Smooth muscle cell of the brain vasculature (primary cell): ENCODE measurements around the gene SPDYE6.
"Not testable (repeated sequence)": the region's sequence is repeated elsewhere in the genome, so short reads cannot be mapped to it uniquely, and the experiment has no call there.

Experiments used
- DNase-seq: peaks from one replicate; pipeline ENCODE4 v3.0.0-alpha.2; 2012; ENCODE audit warnings: low read depth, low spot score

Gene SPDYE6

DNA sequence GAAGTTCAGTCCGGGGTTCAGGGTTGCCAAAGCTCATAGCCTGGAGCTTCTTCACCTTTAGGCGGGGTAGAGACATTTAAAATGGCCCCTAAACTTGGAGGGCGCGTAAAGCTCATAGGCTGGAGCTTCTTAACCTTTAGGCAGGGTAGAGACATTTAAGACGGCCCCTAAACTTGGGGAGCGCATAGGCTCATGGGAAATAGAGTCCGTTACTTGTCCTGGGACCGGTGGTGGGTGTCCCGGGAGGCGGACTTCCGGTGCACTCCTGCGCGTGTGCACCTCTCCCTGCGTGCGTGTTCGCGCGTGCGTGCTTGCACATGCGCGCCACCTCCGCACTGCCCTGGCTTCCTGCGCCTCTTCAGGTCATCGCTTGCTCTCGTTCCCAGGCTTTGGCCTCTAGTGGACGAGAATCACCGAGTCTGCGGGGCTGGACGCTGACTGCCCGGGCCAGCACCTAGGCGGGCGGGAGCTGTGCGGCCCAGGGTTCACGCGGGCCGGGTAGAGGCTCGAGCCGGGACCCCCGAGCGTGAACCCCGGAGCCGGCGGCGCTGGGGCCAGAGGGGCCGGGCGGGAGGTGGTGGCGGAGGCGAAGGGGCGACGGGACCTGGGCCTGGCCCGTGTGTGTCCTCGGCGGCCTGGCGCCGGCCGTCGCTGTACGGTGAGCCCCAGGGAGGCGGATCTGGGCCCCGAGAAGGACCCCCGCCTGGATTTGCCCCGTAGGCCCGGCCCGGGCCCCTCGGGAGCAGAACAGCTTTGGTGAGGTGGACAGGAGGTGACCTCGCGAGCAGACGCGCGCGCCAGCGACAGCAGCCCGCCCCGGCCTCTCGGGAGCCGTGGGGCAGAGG is 7.5 kb upstream of the SPDYE6 start:
- peak; percentile 95 for DNase-seq

DNA sequence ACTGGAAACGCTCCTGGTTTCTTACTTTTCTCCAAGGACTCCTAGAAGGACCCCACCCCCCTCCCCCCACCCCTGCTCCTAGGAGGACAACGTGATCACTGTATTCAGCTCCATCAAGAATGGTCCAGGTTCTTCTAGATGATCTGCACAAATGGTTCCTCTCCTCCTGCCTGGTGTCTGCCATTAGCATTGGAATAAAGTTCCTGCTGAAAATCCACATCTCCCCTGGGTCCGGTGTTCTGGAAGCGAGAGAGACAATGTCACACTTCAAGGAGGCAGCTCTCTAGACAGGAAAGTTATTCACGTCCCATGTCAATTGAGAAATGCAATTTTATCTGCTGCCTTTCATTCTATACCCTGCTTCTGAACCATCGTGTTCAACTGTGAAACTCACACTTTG is 9.3 kb downstream of the SPDYE6 start:
- not testable (repeated sequence) for DNase-seq

DNA sequence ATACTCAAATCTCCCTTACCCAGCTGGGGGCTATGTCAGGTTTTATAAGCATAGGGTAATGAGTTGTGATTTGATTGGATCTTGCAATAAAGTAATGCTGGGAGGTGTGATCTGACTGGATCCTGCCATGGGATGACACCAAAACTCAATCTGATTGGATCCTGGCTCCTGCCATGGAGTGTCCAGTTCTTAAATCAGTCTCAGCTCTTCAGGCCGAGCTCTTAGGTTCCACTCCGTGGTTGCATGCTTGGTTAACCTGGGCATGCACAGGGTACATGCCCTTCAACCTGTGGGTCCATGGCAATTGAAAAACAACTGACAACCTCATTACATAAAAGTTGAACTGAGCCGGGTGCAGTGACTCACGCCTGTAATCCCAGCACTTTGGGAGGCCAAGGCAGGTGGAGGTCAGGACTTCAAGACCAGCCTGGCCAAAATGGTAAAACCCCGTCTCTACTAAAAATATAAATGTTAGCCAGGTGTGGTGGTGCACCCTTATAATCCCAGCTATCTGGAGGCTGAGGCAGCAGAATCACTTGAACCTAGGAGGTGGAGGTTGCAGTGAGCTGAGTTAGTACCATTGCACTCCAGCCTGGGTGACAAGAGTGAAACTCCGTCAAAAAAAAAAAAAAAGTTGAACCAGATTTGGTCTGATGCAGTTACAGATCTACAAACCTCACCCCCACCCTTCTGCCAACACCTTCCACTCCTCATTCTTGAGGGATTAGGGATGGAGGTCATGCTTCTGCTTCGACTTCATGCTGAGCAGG is 15.5 kb downstream of the SPDYE6 start:
- not testable (repeated sequence) for DNase-seq

DNA sequence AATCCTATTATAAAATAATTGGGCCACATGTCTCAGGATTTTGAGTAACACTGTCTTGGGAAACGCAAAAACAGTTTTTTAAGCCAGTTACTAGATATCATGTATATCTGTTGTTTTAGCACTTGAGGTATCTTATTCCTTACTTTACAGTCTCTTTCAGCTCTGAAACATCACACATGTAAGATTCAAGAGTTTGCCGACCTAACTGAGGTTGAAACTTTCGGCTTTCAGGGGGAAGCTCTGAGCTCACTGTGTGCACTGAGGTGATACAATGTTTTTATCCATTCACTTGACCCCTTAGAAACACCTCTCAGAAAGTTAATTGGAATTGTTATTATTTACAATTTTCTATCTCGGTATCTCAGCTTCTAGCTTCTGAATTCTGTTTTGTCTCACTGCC is 18.8 kb downstream of the SPDYE6 start:
- DNase-seq, result not testable (repeated sequence)

DNA sequence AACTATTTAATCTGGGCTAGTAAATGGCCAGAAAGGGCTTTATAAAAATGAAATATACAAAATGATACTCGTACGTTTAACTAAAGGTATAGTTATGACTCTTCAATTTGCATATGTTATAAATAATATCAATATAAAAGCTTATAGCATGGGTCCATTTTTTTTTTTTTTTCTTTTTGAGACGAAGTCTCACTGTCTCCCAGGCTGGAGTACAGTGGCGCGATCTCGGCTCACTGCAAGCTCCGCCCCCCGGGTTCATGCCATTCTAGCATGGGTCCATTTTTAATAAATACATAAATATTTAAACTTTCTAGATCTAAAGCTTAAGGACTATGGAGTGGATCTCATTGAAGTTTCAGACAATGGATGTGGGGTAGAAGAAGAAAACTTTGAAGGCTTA is 19.2 kb downstream of the SPDYE6 start:
- not testable (repeated sequence) for DNase-seq

DNA sequence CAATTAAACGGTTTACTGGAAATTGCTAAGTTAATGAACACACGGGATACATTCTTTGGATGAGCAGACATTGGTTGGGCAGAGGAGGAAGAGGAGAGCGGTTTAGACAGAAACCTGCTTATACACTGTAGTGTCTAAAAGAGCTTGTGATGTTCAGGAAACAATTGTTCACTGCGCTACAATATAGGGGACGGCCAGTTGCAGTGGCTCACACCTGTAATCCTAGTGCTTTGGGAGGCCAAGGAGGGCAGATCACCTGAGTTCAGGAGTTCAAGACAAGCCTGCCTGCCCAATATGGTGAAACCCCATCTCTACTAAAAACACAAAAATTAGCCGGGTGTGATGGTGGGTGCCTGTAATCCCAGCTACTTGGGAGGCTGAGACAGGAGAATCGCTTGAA is 20.7 kb downstream of the SPDYE6 start:
- DNase-seq, result not testable (repeated sequence)

DNA sequence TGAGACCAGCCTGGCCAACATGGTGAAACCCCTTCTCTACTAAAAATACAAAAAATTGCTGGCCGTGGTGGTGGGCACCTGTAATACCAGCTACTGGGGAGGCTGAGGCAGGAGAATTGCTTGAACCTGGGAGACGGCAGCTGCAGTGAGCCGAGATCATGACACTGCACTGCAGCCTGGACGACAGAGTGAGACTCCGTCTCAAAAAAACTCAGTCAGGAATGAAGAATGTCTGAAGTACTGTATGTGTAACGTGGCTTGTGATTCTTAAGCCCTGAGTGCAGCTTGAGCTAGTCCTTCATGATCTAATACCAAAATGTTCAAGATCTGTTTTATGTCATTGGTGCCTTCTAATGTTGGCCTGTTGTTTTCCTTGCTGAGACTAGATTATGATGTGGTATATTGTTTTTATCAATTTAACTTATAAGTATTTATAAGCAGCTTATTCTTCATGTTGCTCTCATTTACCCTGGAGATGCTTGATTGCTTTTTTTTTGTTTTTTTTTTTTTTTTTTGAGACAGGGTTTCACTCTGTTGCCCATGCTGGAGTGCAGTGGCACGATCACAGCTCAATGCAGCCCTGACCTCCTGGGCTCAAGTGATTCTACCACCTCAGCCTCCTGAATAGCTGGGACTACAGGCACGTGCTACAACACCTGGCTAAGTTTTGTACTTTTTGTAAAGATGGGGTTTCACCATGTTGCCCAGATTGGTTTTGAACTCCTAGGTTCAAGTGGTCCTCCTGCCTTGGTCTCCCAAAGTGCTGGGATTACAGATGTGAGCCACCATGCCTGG is 25.4 kb downstream of the SPDYE6 start:
- not testable (repeated sequence) for DNase-seq

DNA sequence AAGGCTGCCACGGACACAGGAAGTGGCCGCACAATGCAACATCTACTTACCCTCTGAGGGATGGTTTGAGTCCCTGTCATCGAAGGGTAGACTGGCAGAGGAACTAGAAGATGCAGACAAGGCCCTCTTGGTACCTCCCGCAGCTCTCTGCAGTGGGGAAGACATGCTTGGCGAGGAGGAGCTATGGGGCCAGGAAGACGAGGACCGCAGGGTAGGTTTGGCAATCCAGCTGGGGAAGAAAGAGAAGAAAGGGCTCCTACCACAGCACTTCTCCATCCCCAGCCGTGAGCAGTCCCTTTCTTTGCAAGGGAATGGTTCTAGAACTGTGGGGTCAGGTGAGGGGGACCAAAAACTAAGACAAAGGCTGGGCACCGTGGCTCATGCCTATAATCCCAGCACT is 26.9 kb downstream of the SPDYE6 start:
- not testable (repeated sequence) for DNase-seq

DNA sequence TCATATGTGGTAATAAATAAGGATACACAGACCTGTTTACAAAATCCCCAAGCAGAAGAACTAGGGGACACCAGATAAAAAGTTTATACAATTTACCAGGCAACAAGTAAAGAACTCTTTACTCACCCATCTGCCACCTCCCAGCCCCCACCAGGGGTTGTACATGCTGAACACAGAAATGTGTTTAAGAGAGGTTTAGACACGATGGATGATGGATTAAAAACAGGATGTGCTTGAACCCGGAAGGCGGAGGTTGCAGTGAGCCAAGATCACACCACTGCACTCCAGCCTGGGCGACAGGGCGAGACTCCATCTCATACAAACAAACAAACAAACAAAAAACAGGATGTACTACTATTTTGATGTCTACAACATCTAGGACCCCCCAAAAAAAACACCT is 27.4 kb downstream of the SPDYE6 start:
- not testable (repeated sequence) for DNase-seq

DNA sequence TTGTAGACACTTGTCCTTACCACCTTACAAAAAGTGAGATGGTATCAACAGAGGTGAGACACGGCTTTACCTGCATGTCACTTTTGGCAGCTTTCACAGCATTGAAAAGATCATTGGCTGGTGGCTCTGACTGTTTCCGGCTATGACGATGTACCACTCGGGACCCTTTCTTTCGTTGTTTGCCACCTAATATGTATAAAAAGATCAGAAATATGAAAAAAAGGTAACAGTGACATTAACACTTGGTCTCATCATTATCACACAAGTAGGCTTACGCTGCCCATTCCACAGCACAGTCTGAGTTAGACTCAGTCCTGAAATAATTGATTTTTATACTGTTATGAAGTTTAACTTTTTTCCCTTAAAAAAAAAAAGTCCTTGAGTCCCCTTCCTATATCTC is 29.1 kb downstream of the SPDYE6 start:
- not testable (repeated sequence) for DNase-seq

DNA sequence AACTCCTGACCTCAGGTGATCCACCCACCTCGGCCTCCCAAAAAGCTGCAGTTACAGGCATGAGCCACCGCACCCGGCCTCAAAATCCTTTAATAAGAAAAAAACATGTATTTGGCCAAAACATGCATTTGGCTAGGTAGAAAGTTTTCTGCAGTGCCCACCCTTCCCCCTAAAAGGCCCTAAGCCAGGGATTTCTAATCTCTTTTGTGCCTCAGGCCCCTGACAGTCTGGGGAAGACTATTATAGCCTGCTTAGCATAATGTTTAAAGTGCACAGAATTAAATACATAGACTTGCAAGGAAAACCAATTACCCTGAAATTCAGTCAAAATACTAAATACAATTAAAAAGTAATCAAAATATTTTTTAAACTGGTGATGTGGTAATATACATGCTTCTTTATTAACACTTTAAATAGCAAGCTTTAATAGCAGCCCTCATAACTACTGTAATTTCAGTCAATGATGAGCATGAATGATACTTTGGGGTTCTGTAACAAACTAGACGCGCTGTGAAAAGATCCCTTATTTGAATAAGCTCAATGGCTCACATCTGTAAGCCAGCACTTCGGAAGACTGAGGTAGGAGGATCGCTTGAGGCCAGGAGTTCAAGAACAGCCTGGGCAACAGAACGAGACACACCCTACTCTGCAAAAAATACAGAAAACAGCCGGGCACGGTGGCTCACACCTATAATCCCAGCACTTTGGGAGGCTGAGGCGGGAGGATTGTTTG is 29.9 kb downstream of the SPDYE6 start:
- DNase-seq, result no peak

DNA sequence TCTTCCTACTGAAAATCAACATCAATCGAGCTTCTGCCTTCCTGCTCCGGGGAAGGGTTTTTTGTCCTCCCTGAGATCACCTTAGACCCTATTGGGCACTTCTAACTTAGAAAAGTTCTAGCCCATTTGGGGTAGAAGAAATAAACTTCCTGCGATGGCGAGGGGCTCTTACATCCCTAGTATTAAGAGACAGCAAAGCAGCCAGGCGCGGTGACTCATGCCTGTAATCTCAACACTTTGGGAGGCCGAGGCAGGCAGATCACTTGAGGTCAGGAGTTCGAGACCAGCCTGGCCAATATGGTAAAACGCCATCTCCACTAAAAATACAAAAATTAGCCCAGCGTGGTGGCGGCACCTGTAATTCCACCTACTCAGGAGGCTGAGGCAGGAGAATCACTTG is 31.1 kb downstream of the SPDYE6 start:
- not testable (repeated sequence) for DNase-seq

DNA sequence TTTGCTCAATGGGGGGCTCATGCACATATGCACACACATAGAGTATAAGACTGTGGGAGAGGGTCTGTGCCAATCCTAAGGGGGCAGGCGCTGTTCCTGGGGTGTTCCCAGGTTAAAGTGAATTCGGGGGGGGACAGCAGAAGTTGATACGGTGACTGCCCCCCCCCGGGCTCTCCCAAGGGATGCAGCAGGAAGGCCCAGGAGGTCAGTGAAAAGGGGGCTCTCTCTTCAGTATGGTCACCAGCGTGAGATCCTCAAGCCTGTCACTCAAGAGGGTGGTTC is 32.4 kb downstream of the SPDYE6 start:
- no peak for DNase-seq

DNA sequence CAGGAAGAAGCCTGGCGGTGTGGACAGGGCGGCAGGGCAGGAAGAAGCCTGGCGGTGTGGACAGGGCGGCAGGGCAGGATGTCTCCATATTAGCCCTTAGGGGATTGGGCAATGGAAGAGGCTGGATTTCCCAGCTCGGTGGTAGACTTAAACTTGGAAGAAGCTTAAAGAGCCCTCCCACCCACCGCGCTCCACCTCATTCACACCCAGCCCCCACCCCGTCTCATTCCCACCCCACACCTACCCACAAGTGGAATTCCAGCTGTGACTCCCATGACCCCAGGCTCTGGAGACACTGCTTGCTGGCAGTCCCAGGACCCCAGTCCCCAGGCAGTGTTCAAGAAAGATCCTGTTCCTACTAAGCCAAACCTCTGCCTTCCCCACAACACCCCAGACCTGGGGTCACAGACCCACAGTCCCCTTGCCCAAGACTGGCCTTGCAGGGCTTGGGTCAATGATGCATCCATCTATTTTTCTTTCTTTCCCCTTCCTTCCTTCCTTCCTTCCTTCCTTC is 34.0 kb downstream of the SPDYE6 start:
- DNase-seq, result no peak

DNA sequence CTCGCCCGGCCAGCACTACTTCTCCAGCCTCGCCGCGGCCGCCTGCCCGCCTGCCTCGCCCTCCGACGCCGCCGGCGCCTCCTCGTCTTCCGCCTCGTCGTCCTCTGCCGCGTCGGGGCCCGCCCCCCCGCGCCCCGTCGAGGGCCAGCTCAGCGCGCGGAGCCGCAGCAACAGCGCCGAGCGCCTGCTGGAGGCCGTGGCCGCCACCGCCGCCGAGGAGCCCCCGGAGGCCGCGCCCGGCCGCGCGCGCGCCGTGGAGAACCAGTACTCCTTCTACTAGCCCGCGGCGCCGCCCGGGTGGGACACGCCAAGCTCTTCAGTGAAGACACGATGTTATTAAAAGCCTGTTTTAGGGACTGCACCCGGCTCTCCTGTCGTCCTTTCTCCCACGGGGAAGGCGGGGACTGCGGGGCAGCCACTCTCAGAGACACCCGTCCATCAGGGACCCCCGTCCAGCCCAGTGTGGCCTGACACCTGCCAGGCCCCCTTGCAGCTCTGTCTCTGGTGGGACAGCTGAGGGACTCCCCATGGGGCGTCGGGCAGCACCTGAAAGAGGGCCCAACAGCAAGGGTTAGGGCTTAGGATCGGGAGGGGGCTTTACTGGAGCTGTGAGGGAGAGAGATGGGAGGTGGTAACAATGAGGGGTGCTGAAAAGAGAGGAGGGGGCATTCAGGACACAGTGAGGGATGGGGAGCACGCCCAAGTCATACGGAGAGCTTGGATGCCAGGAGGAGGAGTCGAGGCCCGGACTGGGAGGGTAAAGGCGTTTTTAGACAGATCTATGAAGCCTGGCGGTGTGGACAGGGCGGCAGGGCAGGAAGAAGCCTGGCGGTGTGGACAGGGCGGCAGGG is 34.7 kb downstream of the SPDYE6 start:
- no peak for DNase-seq

DNA sequence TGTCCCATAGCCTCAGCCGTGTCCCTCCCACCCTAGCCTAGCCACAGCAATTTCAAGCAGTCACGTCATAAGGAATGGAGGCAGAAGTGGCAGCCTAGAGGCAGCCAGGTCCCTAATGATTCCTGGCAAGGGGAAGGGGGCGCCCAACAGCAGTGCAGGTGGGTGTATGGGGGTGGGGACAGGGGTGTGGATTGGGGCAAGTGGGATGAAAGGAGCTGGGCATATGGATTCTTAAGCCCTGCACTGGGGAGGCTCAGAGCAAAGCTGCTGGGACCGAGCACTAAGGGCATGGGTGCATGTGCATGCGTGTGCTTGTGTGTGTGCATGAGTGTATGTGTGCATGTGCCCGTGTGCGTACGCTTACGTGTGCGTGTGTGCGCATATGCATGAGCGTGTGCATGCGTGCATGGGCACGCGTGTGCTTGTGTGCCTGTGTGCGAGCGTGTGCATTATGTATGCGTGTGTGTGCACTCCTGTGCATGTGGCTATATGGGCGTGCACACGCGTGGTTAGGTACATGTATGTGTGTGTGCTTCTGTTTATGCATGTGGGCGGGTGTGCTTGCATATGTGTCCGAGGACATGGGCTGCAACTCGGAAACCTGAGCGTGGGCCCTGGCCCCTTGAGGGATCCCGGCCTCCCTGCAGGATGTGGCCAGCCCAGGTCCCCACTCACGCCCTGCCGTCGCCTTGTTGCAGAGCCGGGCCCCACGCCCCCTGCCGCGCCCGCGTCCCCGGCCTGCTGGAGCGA is 35.5 kb downstream of the SPDYE6 start:
- no peak for DNase-seq

DNA sequence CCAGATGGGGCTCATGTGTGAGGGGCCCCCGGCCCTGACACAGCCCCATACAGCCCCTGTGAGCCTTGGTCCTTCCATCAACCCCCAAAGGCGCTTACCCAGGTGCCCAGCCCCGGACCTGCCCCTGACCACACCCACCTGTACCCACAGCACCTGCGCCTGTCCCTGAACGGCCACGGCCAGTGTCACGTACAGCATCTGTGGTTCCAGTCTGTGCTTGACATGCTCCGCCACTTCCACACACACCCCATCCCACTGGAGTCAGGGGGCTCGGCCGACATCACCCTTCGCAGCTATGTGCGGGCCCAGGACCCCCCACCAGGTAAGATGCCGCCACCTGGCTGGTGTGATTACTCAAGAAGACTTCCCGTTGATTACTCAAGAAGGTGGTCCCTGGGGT is 36.1 kb downstream of the SPDYE6 start:
- DNase-seq, result no peak

DNA sequence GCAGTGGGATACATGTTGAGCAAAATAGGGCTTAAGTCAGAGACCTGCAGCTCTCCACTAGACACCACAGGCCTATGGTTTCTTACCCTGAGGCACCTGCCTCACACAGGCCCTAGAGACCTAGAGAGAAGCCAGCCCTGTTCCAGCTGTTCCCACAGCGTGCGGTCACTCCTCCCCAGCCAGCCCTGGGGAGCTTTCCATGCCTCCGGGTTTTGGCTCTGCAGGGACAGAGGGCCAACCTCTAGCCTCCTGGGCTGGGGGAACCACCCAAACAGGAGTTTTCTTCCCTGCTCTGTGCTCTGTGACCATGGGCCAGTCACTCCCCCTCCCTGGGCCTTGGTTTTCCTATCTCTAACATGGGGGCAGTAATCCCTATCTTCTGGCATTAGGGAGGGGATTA is 36.6 kb downstream of the SPDYE6 start:
- no peak for DNase-seq

DNA sequence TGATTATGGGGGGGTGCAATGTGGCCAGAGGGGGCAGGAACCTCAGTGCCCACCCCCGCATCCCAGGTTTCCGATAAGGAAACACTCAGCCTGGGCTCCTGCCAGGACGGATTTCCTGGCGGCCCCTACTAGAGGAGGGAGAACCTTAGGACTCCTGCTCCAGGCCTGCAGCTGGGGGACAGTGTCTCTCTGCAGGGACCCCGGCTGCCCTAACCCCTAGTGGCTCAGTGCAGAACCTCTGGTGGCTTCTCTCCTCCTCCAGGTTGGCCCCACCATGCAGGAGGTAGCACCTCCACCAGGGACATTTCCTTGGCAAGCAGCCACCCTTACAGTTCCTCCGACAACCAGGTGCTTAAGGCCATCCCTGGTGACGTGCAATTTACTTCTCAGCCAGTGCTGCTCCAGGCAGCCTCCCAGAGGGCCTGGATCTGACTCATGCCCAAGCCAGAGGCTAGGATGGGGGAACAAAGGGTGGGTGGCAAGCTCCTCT is 37.7 kb downstream of the SPDYE6 start:
- DNase-seq, result no peak
